Measurements from ENCODE around the gene LCE5A.

DNA sequence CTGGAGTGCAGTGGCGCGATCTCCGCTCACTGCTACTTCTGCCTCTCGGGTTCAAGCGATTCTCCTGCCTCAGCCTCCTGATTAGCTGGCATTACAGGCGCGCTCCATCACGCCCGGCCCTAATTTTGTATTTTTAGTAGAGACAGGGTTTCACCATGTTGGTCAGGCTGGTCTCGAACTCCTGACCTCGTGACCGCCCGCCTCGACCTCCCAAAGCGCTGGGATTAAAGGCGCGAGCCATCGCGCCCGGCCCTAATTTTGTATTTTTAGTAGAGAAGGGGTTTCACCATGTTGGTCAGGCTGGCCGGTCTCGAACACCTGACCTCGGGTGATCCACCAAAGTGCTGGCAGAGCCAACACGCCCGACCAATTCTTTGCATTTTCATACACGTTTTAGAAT lies 48.0 kb upstream of the LCE5A start:
- TF ChIP-seq, protein P1, sequence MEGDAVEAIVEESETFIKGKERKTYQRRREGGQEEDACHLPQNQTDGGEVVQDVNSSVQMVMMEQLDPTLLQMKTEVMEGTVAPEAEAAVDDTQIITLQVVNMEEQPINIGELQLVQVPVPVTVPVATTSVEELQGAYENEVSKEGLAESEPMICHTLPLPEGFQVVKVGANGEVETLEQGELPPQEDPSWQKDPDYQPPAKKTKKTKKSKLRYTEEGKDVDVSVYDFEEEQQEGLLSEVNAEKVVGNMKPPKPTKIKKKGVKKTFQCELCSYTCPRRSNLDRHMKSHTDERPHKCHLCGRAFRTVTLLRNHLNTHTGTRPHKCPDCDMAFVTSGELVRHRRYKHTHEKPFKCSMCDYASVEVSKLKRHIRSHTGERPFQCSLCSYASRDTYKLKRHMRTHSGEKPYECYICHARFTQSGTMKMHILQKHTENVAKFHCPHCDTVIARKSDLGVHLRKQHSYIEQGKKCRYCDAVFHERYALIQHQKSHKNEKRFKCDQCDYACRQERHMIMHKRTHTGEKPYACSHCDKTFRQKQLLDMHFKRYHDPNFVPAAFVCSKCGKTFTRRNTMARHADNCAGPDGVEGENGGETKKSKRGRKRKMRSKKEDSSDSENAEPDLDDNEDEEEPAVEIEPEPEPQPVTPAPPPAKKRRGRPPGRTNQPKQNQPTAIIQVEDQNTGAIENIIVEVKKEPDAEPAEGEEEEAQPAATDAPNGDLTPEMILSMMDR (IDR thresholded peaks at IDR 0.05; ENCODE audit: poor library complexity, severe bottlenecking): no peak
- TF ChIP-seq EZH2 (IDR thresholded peaks at IDR 0.05; ENCODE audit: borderline replicate concordance, insufficient read depth, low read length, poor library complexity, severe bottlenecking) (no peak), RAD21 (conservative IDR thresholded peaks at IDR 0.05) (no peak), EP300 (conservative IDR thresholded peaks at IDR 0.05; ENCODE audit: poor library complexity, severe bottlenecking) (no peak), POLR2AphosphoS5 (IDR thresholded peaks at IDR 0.05) (no peak), SMC3 (conservative IDR thresholded peaks at IDR 0.05; ENCODE audit: poor library complexity) (no peak)
